ENCODE measurements around the gene ITGAV.

- no peak for TF ChIP-seq POLR2AphosphoS5 (IDR thresholded peaks at IDR 0.05; ENCODE audit: insufficient read depth, low read depth, low read length)
- TF ChIP-seq POLR2A (IDR thresholded peaks at IDR 0.05; ENCODE audit: low read depth, low read length) = no peak
- TF ChIP-seq, protein P1, sequence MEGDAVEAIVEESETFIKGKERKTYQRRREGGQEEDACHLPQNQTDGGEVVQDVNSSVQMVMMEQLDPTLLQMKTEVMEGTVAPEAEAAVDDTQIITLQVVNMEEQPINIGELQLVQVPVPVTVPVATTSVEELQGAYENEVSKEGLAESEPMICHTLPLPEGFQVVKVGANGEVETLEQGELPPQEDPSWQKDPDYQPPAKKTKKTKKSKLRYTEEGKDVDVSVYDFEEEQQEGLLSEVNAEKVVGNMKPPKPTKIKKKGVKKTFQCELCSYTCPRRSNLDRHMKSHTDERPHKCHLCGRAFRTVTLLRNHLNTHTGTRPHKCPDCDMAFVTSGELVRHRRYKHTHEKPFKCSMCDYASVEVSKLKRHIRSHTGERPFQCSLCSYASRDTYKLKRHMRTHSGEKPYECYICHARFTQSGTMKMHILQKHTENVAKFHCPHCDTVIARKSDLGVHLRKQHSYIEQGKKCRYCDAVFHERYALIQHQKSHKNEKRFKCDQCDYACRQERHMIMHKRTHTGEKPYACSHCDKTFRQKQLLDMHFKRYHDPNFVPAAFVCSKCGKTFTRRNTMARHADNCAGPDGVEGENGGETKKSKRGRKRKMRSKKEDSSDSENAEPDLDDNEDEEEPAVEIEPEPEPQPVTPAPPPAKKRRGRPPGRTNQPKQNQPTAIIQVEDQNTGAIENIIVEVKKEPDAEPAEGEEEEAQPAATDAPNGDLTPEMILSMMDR (IDR thresholded peaks at IDR 0.05; ENCODE audit: extremely low read depth in 1 of 2, insufficient read depth in 1 of 2, low read depth in 1 of 2, low read length in 2 of 2) = no peak
- peak; percentile 36 for TF ChIP-seq JUN (IDR thresholded peaks at IDR 0.05; ENCODE audit: borderline replicate concordance, insufficient read depth, insufficient read length, low read depth)
- no peak for TF ChIP-seq MYC (IDR thresholded peaks at IDR 0.05; ENCODE audit: low read depth, low read length)
- TF ChIP-seq, protein P2, sequence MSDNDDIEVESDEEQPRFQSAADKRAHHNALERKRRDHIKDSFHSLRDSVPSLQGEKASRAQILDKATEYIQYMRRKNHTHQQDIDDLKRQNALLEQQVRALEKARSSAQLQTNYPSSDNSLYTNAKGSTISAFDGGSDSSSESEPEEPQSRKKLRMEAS (IDR thresholded peaks at IDR 0.05; ENCODE audit: insufficient read depth, insufficient read length) = no peak
- no peak for TF ChIP-seq EZH2 (IDR thresholded peaks at IDR 0.05; ENCODE audit: borderline replicate concordance, low read depth, low read length, severe bottlenecking)
- TF ChIP-seq GATA2 (IDR thresholded peaks at IDR 0.05; ENCODE audit: insufficient read depth, insufficient read length, low read depth, low read length) = no peak
- no peak for TF ChIP-seq FOS (IDR thresholded peaks at IDR 0.05; ENCODE audit: borderline replicate concordance, insufficient read depth, low read length)
Measured at GRCh38 chr2:186592137-186592875, 2.5 kb downstream of the ITGAV start.
